Measurements from ENCODE around the gene BLNK.

Gene BLNK

DNA sequence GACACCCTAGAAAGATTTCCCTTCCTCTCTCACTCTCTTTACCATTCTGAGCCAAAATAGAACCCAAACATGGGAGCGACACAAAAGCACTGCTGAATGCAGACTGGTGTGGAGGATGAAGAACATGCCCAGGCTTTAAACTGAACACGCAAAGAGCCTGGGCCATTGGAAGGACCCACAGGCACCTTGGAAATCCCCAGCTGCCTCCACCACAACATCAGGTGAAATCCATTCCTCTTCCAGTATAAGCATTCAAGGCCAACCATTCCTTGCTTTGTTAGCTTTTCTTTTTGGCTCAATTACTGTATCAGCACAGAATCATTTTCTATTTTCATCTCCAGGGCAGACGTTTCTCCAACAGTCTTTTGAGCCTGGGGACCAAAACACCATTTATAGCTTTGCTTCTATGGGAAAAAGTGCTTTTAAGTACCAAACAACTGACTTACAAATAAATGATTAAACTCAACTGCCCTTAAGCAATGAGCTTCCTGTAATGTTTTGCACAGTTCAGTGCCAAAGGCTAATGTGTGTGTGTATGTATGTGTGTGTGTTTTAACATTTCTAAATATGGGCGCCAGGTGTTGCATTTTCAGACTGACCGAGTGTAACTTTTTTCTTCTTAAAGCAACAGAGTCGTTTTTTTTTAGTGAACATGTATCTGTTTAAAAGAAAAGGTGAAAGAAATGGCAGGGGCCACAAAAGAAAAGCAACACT, 16.2 kb upstream of the BLNK start:
- TF ChIP-seq TAF1 (IDR thresholded peaks at IDR 0.05; ENCODE audit: borderline replicate concordance, insufficient read depth, low read length) (no peak), SIN3A (IDR thresholded peaks at IDR 0.05; ENCODE audit: borderline replicate concordance, insufficient read depth, low read length) (no peak), FOXP2 (optimal IDR thresholded peaks at IDR 0.05; ENCODE audit: borderline replicate concordance, extremely low read depth, extremely low read length, insufficient read depth) (no peak), POLR2AphosphoS5 (IDR thresholded peaks at IDR 0.05; ENCODE audit: low read depth, low read length) (no peak)
- TF ChIP-seq, protein P1, sequence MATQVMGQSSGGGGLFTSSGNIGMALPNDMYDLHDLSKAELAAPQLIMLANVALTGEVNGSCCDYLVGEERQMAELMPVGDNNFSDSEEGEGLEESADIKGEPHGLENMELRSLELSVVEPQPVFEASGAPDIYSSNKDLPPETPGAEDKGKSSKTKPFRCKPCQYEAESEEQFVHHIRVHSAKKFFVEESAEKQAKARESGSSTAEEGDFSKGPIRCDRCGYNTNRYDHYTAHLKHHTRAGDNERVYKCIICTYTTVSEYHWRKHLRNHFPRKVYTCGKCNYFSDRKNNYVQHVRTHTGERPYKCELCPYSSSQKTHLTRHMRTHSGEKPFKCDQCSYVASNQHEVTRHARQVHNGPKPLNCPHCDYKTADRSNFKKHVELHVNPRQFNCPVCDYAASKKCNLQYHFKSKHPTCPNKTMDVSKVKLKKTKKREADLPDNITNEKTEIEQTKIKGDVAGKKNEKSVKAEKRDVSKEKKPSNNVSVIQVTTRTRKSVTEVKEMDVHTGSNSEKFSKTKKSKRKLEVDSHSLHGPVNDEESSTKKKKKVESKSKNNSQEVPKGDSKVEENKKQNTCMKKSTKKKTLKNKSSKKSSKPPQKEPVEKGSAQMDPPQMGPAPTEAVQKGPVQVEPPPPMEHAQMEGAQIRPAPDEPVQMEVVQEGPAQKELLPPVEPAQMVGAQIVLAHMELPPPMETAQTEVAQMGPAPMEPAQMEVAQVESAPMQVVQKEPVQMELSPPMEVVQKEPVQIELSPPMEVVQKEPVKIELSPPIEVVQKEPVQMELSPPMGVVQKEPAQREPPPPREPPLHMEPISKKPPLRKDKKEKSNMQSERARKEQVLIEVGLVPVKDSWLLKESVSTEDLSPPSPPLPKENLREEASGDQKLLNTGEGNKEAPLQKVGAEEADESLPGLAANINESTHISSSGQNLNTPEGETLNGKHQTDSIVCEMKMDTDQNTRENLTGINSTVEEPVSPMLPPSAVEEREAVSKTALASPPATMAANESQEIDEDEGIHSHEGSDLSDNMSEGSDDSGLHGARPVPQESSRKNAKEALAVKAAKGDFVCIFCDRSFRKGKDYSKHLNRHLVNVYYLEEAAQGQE (IDR thresholded peaks at IDR 0.05; ENCODE audit: insufficient read depth in 1 of 2, low read depth in 2 of 2, low read length in 2 of 2) = no peak

DNA sequence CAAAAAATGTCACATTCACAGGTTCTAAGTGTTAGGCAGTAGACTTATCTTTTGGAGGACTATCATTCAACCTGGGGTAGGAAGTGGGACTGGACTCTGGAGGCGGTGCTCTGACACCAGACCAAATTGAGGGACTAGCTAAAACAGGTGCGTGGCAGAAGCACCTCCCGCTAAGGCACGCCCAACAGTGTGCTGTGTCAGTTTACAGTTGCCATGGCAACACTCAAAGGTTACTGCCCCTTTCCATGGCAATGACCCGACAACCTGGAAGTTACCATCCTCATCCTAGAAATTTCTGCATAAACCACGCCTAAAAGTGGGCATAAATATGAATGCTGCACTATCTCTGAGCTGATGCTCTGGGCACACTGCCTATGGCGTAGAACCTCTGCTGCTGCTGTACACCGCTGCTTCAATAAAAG, 14.0 kb upstream of the BLNK start:
- TF ChIP-seq TAF1 (IDR thresholded peaks at IDR 0.05; ENCODE audit: borderline replicate concordance, insufficient read depth, low read length) = no peak
- TF ChIP-seq, protein P1 (IDR thresholded peaks at IDR 0.05; ENCODE audit: insufficient read depth in 1 of 2, low read depth in 2 of 2, low read length in 2 of 2) = no peak
- TF ChIP-seq FOXP2 (optimal IDR thresholded peaks at IDR 0.05; ENCODE audit: borderline replicate concordance, extremely low read depth, extremely low read length, insufficient read depth) = no peak
- TF ChIP-seq POLR2AphosphoS5 (IDR thresholded peaks at IDR 0.05; ENCODE audit: low read depth, low read length) = no peak
- no peak for TF ChIP-seq SIN3A (IDR thresholded peaks at IDR 0.05; ENCODE audit: borderline replicate concordance, insufficient read depth, low read length)

DNA sequence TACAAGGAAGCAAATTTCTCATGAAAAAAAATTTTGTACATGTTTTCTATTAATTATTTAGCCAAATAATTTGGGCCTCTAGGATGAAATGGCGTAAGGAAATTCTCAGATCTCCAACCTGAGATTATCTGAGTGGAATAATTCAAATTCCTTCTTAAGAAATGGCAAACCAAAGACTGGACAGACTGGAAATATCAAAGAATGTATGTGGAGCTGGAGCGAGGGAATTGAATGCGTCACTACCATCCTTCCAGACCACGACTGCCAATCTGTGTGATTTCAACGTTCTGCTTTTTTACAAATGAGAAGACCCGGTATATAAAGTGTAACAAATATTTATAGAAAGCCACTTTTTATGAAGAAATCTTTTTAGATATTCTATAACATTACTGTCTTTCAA, 12.4 kb upstream of the BLNK start:
- TF ChIP-seq TAF1 (IDR thresholded peaks at IDR 0.05; ENCODE audit: borderline replicate concordance, insufficient read depth, low read length) (no peak), POLR2AphosphoS5 (IDR thresholded peaks at IDR 0.05; ENCODE audit: low read depth, low read length) (no peak), FOXP2 (optimal IDR thresholded peaks at IDR 0.05; ENCODE audit: borderline replicate concordance, extremely low read depth, extremely low read length, insufficient read depth) (no peak), SIN3A (IDR thresholded peaks at IDR 0.05; ENCODE audit: borderline replicate concordance, insufficient read depth, low read length) (no peak)
- TF ChIP-seq, protein P1 (IDR thresholded peaks at IDR 0.05; ENCODE audit: insufficient read depth in 1 of 2, low read depth in 2 of 2, low read length in 2 of 2) = no peak

DNA sequence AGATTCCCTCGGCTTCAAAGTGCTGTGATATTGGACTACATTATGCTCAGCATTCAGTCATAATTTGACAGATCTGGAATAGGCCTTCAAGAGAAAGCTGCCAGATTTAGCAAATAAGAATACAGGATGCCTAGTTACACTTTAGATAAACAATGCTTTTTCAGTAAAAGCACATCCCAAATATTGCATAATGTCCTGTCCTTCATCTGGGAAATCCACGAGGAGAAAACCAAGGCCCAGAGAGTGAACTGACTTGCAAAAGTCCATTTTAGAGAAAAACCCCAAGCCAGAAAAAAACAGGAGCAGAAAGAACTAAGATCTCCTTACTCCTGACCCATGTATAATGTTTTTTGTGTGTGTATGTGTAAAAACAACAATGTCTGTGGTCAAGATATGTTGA, 12.0 kb upstream of the BLNK start:
- no peak for TF ChIP-seq POLR2AphosphoS5 (IDR thresholded peaks at IDR 0.05; ENCODE audit: low read depth, low read length)
- TF ChIP-seq, protein P1 (IDR thresholded peaks at IDR 0.05; ENCODE audit: insufficient read depth in 1 of 2, low read depth in 2 of 2, low read length in 2 of 2) = no peak
- TF ChIP-seq FOXP2 (optimal IDR thresholded peaks at IDR 0.05; ENCODE audit: borderline replicate concordance, extremely low read depth, extremely low read length, insufficient read depth) = no peak
- no peak for TF ChIP-seq TAF1 (IDR thresholded peaks at IDR 0.05; ENCODE audit: borderline replicate concordance, insufficient read depth, low read length)
- TF ChIP-seq SIN3A (IDR thresholded peaks at IDR 0.05; ENCODE audit: borderline replicate concordance, insufficient read depth, low read length) = no peak
